ENCODE measurements around the gene STK16.

The STK16 gene

GRCh38 chr2:219207134-219207883, 38.0 kb upstream of the STK16 start:
- no peaks in the 10 kb centered on the region for H3K36me3 ChIP-seq (ENCODE audit: insufficient read depth, low read length)
- peaks cover 4% of the 10 kb centered on the region; the same call in 1 of the 2 replicates for H3K9me3 ChIP-seq (ENCODE audit: insufficient read depth, low read depth, low read length)
- H3K9ac ChIP-seq (ENCODE audit: low read depth, low read length, poor library complexity, severe bottlenecking) = peak overlapping the region; percentile 87
- no peaks in the 10 kb centered on the region for H3K27me3 ChIP-seq (ENCODE audit: insufficient read depth, low read length, poor library complexity, severe bottlenecking)
- peak overlapping the region; percentile 90 for H3K4me3 ChIP-seq (ENCODE audit: low read length, poor library complexity, severe bottlenecking)
- H3K9me2 ChIP-seq (replicated peaks; ENCODE audit: low read depth, low read length) = no peaks in the 10 kb centered on the region
- peak overlapping the region; percentile 100 for H3K4me2 ChIP-seq (ENCODE audit: low read depth, low read length, poor library complexity, severe bottlenecking)
- H3F3A ChIP-seq (ENCODE audit: low read depth) = 0 out of 2 replicates have a peak, but pooled peaks cover 5% of the 10 kb centered on the region
- peak overlapping the region; percentile 93 for H2AFZ ChIP-seq (ENCODE audit: low read length)
- H3K79me2 ChIP-seq (ENCODE audit: insufficient read depth, low read length) = peaks cover 9% of the 10 kb centered on the region; the same call in 1 of the 2 replicates
- TF ChIP-seq, protein P1, sequence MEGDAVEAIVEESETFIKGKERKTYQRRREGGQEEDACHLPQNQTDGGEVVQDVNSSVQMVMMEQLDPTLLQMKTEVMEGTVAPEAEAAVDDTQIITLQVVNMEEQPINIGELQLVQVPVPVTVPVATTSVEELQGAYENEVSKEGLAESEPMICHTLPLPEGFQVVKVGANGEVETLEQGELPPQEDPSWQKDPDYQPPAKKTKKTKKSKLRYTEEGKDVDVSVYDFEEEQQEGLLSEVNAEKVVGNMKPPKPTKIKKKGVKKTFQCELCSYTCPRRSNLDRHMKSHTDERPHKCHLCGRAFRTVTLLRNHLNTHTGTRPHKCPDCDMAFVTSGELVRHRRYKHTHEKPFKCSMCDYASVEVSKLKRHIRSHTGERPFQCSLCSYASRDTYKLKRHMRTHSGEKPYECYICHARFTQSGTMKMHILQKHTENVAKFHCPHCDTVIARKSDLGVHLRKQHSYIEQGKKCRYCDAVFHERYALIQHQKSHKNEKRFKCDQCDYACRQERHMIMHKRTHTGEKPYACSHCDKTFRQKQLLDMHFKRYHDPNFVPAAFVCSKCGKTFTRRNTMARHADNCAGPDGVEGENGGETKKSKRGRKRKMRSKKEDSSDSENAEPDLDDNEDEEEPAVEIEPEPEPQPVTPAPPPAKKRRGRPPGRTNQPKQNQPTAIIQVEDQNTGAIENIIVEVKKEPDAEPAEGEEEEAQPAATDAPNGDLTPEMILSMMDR (conservative IDR thresholded peaks at IDR 0.05; ENCODE audit: low read length) = no peak
- no peak for TF ChIP-seq EZH2phosphoT487 (IDR thresholded peaks at IDR 0.05; ENCODE audit: borderline replicate concordance)
- peaks cover 4% of the 10 kb centered on the region for H4K20me1 ChIP-seq (ENCODE audit: insufficient read depth, low read length, poor library complexity, severe bottlenecking)
- H3K4me1 ChIP-seq (ENCODE audit: insufficient read depth, low read length, poor library complexity, severe bottlenecking) = peaks cover 18% of the 10 kb centered on the region

GRCh38 chr2:219207884-219208740, 37.2 kb upstream of the STK16 start:
- Histone ChIP-seq H4K20me1 (ENCODE audit: insufficient read depth, low read length, poor library complexity, severe bottlenecking) (peaks cover 4% of the 10 kb centered on the region), H3K9me2 (replicated peaks; ENCODE audit: low read depth, low read length) (no peaks in the 10 kb centered on the region), H3K9ac (ENCODE audit: low read depth, low read length, poor library complexity, severe bottlenecking) (peak overlapping the region; percentile 87), H3K4me2 (ENCODE audit: low read depth, low read length, poor library complexity, severe bottlenecking) (peak overlapping the region; percentile 100), H3K27me3 (ENCODE audit: insufficient read depth, low read length, poor library complexity, severe bottlenecking) (no peaks in the 10 kb centered on the region), H3F3A (ENCODE audit: low read depth) (0 out of 2 replicates have a peak, but pooled peaks cover 5% of the 10 kb centered on the region), H2AFZ (ENCODE audit: low read length) (no peak overlapping the region), H3K36me3 (ENCODE audit: insufficient read depth, low read length) (no peaks in the 10 kb centered on the region), H3K79me2 (ENCODE audit: insufficient read depth, low read length) (peaks cover 9% of the 10 kb centered on the region; the same call in 1 of the 2 replicates), H3K4me1 (ENCODE audit: insufficient read depth, low read length, poor library complexity, severe bottlenecking) (peaks cover 18% of the 10 kb centered on the region), H3K4me3 (ENCODE audit: low read length, poor library complexity, severe bottlenecking) (peak overlapping the region; percentile 90), H3K9me3 (ENCODE audit: insufficient read depth, low read depth, low read length) (peaks cover 4% of the 10 kb centered on the region; the same call in 1 of the 2 replicates)
- no peak for TF ChIP-seq EZH2phosphoT487 (IDR thresholded peaks at IDR 0.05; ENCODE audit: borderline replicate concordance)
- TF ChIP-seq, protein P1 (conservative IDR thresholded peaks at IDR 0.05; ENCODE audit: low read length) = no peak

DNA sequence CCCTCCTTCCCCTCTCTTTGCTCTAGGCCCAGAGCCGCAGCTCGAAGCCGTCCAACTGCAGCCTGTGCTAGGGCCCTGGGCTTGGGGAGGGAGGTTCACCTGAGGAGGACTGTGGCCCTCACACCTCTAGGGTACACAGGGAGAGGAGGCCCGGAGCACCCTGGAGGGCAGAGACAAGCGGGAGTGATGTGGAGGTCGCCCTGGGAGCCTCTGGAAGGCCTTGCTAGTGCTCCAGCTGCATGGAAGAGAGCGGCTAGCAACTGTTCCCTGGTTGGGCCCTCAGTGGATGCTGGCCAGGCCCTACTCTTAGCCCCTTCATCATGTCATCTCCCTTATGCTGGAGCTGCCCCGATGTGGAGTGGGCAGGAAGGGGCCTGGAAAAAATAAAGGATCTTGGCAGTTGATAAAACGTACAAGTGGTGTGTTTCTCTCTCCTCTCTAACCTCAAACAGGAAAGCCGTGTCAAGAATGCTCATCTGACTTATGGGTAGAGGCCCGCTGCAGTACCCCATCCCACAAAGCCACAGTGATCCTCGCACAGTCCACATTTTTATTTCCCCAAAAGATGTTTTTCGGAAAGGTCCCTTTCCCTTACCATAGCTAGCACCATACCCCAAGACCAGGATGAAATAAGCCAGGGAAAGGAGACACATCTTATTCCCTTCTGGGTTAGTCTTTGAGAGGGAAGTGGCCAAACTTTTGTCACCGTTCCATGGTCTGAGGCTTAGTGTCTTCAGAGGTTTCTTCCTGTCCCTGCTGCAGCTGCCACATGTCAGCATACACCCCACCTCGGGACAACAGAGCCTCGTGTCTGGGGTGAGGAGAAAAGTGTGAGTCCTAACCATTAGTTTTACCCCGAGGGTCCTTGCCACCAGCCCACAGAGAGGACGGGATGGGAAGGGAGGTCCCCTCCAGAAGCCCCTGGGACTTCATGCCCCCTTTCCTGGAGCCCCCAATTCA, 35.8 kb upstream of the STK16 start:
- Histone ChIP-seq H3K4me1 (ENCODE audit: insufficient read depth, low read length, poor library complexity, severe bottlenecking) (peaks cover 18% of the 10 kb centered on the region), H3K4me3 (ENCODE audit: low read length, poor library complexity, severe bottlenecking) (no peak overlapping the region), H3K36me3 (ENCODE audit: insufficient read depth, low read length) (no peaks in the 10 kb centered on the region), H3F3A (ENCODE audit: low read depth) (0 out of 2 replicates have a peak, but pooled peaks cover 5% of the 10 kb centered on the region), H4K20me1 (ENCODE audit: insufficient read depth, low read length, poor library complexity, severe bottlenecking) (peaks cover 4% of the 10 kb centered on the region), H3K4me2 (ENCODE audit: low read depth, low read length, poor library complexity, severe bottlenecking) (no peak overlapping the region), H3K79me2 (ENCODE audit: insufficient read depth, low read length) (peaks cover 9% of the 10 kb centered on the region; the same call in 1 of the 2 replicates), H3K9me3 (ENCODE audit: insufficient read depth, low read depth, low read length) (peaks cover 2% of the 10 kb centered on the region; the same call in 1 of the 2 replicates), H3K9me2 (replicated peaks; ENCODE audit: low read depth, low read length) (no peaks in the 10 kb centered on the region), H2AFZ (ENCODE audit: low read length) (no peak overlapping the region), H3K27me3 (ENCODE audit: insufficient read depth, low read length, poor library complexity, severe bottlenecking) (no peaks in the 10 kb centered on the region), H3K9ac (ENCODE audit: low read depth, low read length, poor library complexity, severe bottlenecking) (peak overlapping the region; percentile 27)
- TF ChIP-seq, protein P1 (conservative IDR thresholded peaks at IDR 0.05; ENCODE audit: low read length) = no peak
- TF ChIP-seq EZH2phosphoT487 (IDR thresholded peaks at IDR 0.05; ENCODE audit: borderline replicate concordance) = no peak

Measured in Loucy (cell line).